IPS-20b (cell line): Measurements from ENCODE around the gene THRB.
"Not testable (repeated sequence)": the region's sequence is repeated elsewhere in the genome, so short reads cannot be mapped to it uniquely, and the experiment has no call there.

Experiments used
- H3K27ac ChIP-seq: one replicate; pipeline ENCODE4 v1.5.1; 2013; ENCODE audit warnings: low read length
- H3K27me3 ChIP-seq: 2 replicates; pipeline ENCODE4 v1.6.1; 2013; ENCODE audit warnings: mild to moderate bottlenecking, low read length, inconsistent platforms; ENCODE audit not compliant: insufficient read depth
- H3K36me3 ChIP-seq: 2 replicates; pipeline ENCODE4 v1.6.1; 2013; ENCODE audit warnings: low read depth, mild to moderate bottlenecking, inconsistent platforms, low read length, moderate library complexity; ENCODE audit not compliant: insufficient read depth
- H3K4me1 ChIP-seq: 2 replicates; pipeline ENCODE4 v1.6.1; 2013; ENCODE audit warnings: mild to moderate bottlenecking, control low read depth, inconsistent platforms, low read length, moderate library complexity; ENCODE audit not compliant: insufficient read depth
- H3K4me3 ChIP-seq: 2 replicates; pipeline ENCODE4 v1.5.1; 2013; ENCODE audit warnings: mild to moderate bottlenecking, low read length, inconsistent platforms
- H3K9ac ChIP-seq: 2 replicates; pipeline ENCODE4 v1.6.1; 2013; ENCODE audit warnings: low read depth, mild to moderate bottlenecking, inconsistent platforms, low read length, moderate library complexity
- H3K9me3 ChIP-seq: 2 replicates; pipeline ENCODE4 v1.6.1; 2013; ENCODE audit warnings: mild to moderate bottlenecking, low read depth, low read length, inconsistent platforms; ENCODE audit not compliant: insufficient read depth

The THRB gene

DNA sequence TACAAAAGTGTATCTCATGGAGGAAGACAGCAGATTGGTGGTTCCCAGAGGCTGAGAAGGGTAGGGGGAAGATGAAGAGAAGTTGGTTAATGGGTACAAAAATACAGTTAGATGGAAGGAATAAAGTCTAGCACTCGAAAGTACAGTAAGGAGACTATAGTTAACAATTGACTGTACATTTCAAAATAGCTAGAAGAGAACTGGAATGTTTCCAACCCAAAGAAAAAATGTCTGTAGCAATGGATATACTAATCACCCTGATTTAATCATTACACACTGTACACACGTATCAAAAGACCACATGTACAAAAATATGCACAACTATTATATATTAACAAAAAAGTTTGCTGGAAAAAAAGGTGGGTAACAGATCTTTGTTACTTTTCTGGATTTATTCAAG, 57.3 kb downstream of the THRB start:
- Histone ChIP-seq H3K9ac (no peak overlapping the region), H3K27me3 (no peaks in the 10 kb centered on the region), H3K9me3 (no peaks in the 10 kb centered on the region), H3K36me3 (no peaks in the 10 kb centered on the region), H3K27ac (no peak overlapping the region), H3K4me1 (no peaks in the 10 kb centered on the region), H3K4me3 (no peak overlapping the region)

DNA sequence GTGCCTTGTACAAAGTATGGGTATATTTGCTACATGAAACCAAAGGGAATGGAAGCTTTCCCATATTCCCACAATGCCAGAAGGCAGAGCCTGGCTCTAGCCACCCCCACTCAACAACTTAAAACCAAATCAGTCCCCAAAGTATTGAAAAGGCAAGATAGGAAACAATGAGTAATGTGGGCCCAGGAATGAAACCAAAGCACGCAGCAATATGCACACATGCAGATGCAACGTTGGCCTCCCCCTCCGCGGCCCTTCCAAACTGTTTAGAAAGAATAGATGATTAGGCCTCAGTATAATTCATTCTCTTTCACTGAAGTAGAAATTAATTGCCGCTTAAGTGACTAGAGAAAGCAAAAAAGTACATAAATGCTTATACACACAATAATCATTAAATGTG, 59.1 kb downstream of the THRB start:
- Histone ChIP-seq H3K27me3 (no peaks in the 10 kb centered on the region), H3K9ac (no peak overlapping the region), H3K36me3 (no peaks in the 10 kb centered on the region), H3K4me1 (no peaks in the 10 kb centered on the region), H3K27ac (no peak overlapping the region), H3K4me3 (no peak overlapping the region), H3K9me3 (no peaks in the 10 kb centered on the region)

DNA sequence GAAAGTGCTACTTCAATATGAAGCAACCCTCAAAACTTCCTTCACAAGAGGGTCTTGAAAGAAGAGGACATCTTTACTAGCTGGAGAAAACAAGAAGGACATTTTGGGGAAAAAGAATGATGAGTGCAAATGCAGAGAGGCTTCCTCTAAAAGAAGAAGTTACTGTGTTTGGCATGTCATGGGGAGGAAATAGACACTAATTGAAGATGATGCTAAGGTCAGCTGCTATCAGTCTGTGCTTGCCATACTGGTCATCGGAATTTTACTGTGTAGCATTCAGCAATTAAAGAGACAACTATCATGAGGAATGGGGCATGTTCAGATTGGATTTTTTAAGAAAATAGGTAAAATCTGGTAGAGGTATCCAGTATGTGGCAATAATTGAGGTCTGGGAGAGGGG, 60.0 kb downstream of the THRB start:
- Histone ChIP-seq H3K9me3 (no peaks in the 10 kb centered on the region), H3K36me3 (no peaks in the 10 kb centered on the region), H3K27me3 (no peaks in the 10 kb centered on the region), H3K4me3 (no peak overlapping the region), H3K9ac (no peak overlapping the region), H3K4me1 (no peaks in the 10 kb centered on the region), H3K27ac (no peak overlapping the region)

DNA sequence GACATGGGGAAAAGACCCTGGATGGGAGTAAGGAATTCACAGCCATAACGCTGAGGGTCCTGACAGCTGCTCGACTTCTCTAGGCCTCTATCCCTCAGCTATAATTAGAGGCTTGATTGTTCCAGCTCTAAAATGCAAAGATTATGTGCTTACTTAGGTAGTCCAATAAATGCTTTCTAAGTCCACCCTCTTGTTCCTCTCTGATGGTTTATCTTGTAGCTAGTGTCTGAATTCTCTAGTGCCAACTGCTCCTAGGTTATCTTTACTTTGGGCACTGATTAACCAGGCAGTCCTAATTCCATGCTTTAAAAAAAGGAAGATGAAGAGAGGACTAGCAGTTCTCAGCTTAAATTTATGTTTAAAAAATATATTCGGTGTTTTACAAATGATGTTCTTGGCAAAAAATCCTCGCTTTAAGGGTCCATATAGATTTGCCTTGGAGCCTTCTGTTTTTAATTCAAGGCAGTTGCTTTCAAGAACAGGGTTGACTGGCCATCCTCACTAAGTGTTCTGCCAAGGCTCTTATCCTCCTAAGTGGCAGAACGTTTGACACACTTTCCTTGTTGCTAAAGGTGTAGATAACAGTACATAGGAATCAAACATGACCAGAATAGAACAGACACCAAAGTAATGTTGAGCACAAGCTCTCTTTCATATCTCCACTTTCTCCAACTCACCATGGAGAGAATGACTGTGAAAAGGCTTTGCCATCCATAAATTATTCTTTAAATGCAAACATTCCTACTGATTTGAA, 60.6 kb downstream of the THRB start:
- Histone ChIP-seq H3K27me3 (no peaks in the 10 kb centered on the region), H3K36me3 (no peaks in the 10 kb centered on the region), H3K4me1 (no peaks in the 10 kb centered on the region), H3K9me3 (no peaks in the 10 kb centered on the region), H3K4me3 (no peak overlapping the region), H3K9ac (no peak overlapping the region), H3K27ac (no peak overlapping the region)

DNA sequence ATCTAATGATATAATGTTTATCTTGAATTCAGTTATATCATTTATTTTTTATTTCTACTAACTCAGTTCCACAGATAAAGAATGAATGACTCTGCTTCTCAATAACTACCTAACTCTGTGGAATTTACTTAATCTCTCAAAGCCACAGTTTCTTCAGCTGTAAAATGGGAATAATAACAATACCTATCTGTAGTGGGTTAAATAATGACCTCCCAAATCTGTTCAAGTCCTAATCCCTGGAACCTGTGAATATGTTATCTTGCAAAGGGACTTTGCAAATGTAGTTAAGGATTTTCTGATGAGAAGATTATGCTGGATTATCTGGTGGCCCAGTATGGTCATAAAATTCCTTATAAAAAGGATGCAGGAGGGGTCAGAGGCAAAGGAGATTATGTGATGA, 61.7 kb downstream of the THRB start:
- Histone ChIP-seq H3K4me1 (no peaks in the 10 kb centered on the region), H3K4me3 (no peak overlapping the region), H3K9me3 (no peaks in the 10 kb centered on the region), H3K9ac (no peak overlapping the region), H3K36me3 (no peaks in the 10 kb centered on the region), H3K27me3 (no peaks in the 10 kb centered on the region), H3K27ac (no peak overlapping the region)

DNA sequence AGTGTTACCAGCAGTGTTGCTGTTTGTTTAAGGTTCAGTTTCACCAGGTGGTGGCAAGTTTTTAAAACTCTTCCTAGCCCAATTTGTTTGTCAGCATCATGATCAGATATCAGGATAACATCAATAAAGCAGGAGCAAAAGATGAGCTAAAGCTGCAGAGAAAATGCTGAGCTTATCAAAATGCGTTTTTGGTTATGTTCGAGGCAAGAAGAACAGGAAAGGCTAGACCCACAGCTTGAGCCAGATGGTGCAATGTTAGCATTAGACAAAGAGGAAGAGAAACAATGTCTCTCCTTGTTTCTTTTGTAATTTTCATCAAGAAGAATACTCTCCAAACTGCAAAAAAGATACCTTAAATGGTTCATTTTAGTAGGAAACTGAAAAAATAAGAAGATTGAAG, 66.2 kb downstream of the THRB start:
- Histone ChIP-seq H3K4me1 (no peaks in the 10 kb centered on the region), H3K27ac (no peak overlapping the region), H3K27me3 (no peaks in the 10 kb centered on the region), H3K36me3 (no peaks in the 10 kb centered on the region), H3K9me3 (no peaks in the 10 kb centered on the region), H3K4me3 (no peak overlapping the region), H3K9ac (no peak overlapping the region)

DNA sequence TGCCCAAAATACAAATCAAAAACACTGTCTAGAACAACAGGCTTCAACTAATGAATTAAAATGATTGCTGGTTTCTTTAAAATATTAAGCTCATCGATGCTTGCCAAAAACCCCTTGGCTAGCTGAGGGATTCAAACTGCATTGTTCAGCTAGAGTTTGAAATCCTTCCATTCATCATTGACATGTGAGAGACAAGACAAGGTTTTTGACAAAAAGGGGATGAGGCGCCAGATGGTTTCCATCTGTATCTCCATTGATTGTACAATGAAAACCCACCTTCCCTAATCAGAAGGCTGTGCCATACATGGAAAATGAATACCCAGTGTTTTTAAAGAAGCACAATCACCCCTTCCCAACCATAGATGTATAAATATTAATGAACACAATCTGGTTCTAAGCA, 67.8 kb downstream of the THRB start:
- H3K36me3 ChIP-seq = no peaks in the 10 kb centered on the region
- H3K27ac ChIP-seq = no peak overlapping the region
- H3K4me1 ChIP-seq = no peaks in the 10 kb centered on the region
- H3K4me3 ChIP-seq = no peak overlapping the region
- H3K9ac ChIP-seq = no peak overlapping the region
- H3K9me3 ChIP-seq = no peaks in the 10 kb centered on the region
- no peaks in the 10 kb centered on the region for H3K27me3 ChIP-seq

DNA sequence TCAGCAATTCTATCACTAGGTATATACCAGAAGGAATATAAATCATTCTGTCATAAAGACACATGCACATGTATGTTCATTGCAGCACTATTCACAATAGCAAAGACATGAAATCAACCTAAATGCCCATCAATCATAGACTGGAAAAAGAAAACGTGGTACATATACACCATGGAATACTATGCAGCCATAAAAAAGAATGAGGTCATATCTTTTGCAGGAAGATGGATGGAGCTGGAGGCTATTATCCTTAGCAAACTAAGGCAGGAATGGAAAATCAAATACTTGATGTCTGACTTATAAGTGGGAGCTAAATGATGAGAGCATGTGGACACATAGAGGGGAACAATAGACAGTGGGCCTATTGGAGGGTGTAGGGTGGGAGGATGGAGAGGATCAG, 73.8 kb downstream of the THRB start:
- H3K27me3 ChIP-seq, H3K9me3 ChIP-seq, H3K4me1 ChIP-seq, H3K27ac ChIP-seq, H3K9ac ChIP-seq, H3K36me3 ChIP-seq, H3K4me3 ChIP-seq: not testable (repeated sequence)

DNA sequence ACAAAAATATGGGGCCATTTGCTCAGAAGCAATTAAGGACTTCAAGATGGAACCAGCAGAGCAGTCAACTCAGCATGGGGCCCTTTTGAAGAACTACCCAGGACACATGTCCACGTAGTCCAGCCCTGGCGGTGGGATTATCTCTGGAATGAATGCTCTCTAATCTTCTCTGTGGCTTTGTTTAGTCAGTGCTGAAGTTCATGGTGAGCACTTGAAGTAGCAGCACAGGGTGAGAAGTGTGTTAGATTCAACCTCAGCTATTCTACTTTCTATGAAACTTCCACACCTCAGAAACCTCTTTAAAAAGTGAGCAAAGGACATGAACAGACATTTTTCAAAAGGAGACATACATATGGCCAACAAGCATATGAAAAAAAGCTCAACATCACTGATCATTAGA, 74.4 kb downstream of the THRB start:
- no peak overlapping the region for H3K9ac ChIP-seq
- no peaks in the 10 kb centered on the region for H3K36me3 ChIP-seq
- no peak overlapping the region for H3K27ac ChIP-seq
- H3K9me3 ChIP-seq = no peaks in the 10 kb centered on the region
- H3K4me3 ChIP-seq = no peak overlapping the region
- no peaks in the 10 kb centered on the region for H3K27me3 ChIP-seq
- H3K4me1 ChIP-seq = no peaks in the 10 kb centered on the region

DNA sequence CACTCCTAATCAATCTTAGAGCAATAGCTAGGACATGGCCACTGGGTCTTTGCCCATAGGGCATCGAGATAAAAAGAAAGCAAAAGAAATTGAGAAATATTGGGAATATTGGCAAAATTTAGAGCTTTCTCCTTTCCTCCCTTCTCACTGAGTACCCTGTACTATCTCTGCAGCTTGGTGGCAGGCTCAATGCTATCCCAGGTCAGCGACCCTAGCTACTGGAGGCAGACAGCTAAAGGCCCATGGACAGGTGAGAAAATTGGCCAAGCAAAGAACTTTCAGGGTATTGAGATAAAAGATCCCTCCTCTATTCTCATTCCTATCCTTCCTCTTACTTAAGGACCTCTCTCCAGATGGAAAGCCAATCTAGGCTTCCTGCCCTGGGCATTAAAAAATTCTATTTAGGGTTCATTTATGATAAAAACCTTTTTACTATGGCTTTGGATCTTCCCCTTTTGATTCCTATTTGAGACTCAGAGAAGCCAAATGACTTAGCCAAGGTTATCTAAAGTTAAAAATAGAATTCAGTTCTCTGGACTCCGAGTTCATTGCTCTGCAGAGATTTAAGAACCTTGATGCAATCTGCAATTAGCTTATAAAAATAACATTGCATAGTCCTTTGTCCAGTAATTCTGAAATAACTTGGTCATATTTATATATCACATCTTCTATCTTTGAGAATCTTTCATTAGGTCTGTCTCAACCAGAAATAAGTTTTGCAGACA, 75.4 kb downstream of the THRB start:
- no peaks in the 10 kb centered on the region for H3K9me3 ChIP-seq
- no peak overlapping the region for H3K9ac ChIP-seq
- no peak overlapping the region for H3K4me3 ChIP-seq
- no peak overlapping the region for H3K27ac ChIP-seq
- H3K36me3 ChIP-seq = no peaks in the 10 kb centered on the region
- H3K27me3 ChIP-seq = no peaks in the 10 kb centered on the region
- no peaks in the 10 kb centered on the region for H3K4me1 ChIP-seq

DNA sequence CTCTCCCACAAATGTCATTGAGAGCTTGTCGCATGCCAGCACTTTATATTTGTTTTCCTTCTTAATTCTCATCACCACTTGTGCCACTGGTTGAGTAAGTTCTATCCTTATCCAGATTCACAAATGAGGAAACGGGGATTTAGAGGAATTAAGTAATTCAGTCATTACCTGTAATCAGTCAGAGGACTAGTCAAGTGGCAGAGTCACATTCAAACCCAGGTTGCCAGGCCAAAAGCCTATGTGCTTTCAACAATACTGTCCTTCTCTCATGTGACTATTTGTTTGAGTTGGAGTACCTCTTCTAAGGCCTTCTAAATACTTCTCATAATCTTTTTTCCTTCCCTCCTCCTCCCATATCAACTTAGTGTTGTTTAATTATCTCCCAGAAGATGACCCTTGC, 76.9 kb downstream of the THRB start:
- H3K9me3 ChIP-seq = no peaks in the 10 kb centered on the region; the same call in 1 of the 2 replicates
- H3K36me3 ChIP-seq = no peaks in the 10 kb centered on the region
- no peak overlapping the region for H3K4me3 ChIP-seq
- H3K9ac ChIP-seq = no peak overlapping the region
- H3K27ac ChIP-seq = no peak overlapping the region
- H3K27me3 ChIP-seq = no peaks in the 10 kb centered on the region
- H3K4me1 ChIP-seq = no peaks in the 10 kb centered on the region

DNA sequence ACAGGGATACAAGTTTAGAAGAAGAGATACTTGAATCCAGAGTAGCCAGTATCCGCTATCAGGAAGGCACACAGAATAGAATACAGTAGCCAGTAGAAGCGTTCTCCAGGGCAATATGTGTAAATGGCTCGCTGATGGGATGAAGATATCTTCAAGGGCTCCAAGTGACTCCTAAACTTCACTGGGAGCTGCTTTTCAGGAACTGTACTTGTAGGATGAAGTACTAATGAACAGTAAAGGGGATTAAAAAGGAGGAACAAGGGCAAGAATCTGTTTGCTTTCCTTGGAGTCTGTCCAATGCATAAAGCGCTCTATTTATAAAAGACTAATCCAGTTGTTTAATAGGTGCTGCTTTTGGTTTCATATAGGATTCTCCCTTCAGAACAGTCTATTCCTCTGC, 78.4 kb downstream of the THRB start:
- Histone ChIP-seq H3K4me1 (no peaks in the 10 kb centered on the region), H3K4me3 (no peak overlapping the region), H3K27me3 (no peaks in the 10 kb centered on the region), H3K9me3 (no peaks in the 10 kb centered on the region; the same call in 1 of the 2 replicates), H3K27ac (no peak overlapping the region), H3K36me3 (no peaks in the 10 kb centered on the region), H3K9ac (no peak overlapping the region)
